Measurements from ENCODE around the gene MYBPHL.

The MYBPHL gene

DNA sequence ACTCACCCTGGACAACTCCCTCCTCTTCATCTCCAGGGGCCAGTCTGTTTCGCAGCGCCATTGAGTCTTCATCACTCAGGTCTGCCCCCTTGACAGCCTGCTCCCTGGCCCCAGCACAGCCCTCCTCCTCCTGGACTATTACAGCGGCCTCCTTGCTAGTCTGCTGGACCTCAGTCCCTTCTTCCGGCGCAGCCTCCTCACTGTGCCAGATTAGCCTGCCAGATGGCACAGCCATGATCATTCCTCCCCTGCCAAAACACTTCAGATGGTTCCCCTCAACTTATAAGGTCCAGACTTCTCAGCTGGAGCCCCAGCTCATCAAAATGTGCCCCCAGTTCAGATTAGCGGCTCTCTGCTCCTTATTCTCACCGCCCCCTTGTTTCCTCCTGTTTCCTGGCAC, 64.4 kb downstream of the MYBPHL start:
- no peak overlapping the region for H3K4me3 ChIP-seq (ENCODE audit: low read length in 2 of 2)
- H3K79me1 ChIP-seq (ENCODE audit: low read depth, low read length) = no peaks in the 10 kb centered on the region
- H2BK5ac ChIP-seq (ENCODE audit: low read length) = no peak overlapping the region
- no peak overlapping the region for H3K23ac ChIP-seq (ENCODE audit: low read depth, low read length, poor library complexity)
- H2AFZ ChIP-seq (ENCODE audit: low read length) = no peak overlapping the region
- DNase-seq (ENCODE audit: low spot score) = no peak
- H3K4me1 ChIP-seq (ENCODE audit: control insufficient read depth in 2 of 2, insufficient read depth in 1 of 2, low read depth in 1 of 2, low read length in 2 of 2) = peaks cover 15 to 26% of the 10 kb centered on the region in 2 donors
- no peak overlapping the region for H2AK5ac ChIP-seq (ENCODE audit: low read depth, low read length)
- H4K91ac ChIP-seq (ENCODE audit: low read depth, low read length, poor library complexity) = no peak overlapping the region
- no peak overlapping the region for H3K4ac ChIP-seq (ENCODE audit: low read length)
- no peak overlapping the region for H4K8ac ChIP-seq (ENCODE audit: low read depth, low read length)
- peaks cover 12 to 30% of the 10 kb centered on the region in 2 donors for H3K36me3 ChIP-seq (replicated peaks in 1 of 2; ENCODE audit: control insufficient read depth in 2 of 2, insufficient read depth in 2 of 2, low read length in 2 of 2)
- H2BK15ac ChIP-seq (ENCODE audit: low read length) = no peak overlapping the region
- H3K9me3 ChIP-seq (replicated peaks in 1 of 2; ENCODE audit: control insufficient read depth in 2 of 2, insufficient read depth in 1 of 2, low read depth in 1 of 2, low read length in 2 of 2) = no peaks in the 10 kb centered on the region
- no CpG with 5 or more reads among the region's 7 CpGs for WGBS, 2 donors (ENCODE audit: extremely low coverage in 2 of 2, insufficient read length in 2 of 2, insufficient replicate concordance in 1 of 2)
- no peak overlapping the region for H3K4me2 ChIP-seq (ENCODE audit: insufficient read depth, low read length, poor library complexity, severe bottlenecking)
- H3K14ac ChIP-seq (ENCODE audit: low read length) = no peak overlapping the region
- peak overlapping the region; percentile 5 for H3K18ac ChIP-seq (ENCODE audit: low read length)
- no peak overlapping the region for H2BK120ac ChIP-seq (ENCODE audit: low read depth, low read length)
- H3K27ac ChIP-seq (replicated peaks; ENCODE audit: low read length) = no peak overlapping the region
- H3K27me3 ChIP-seq (ENCODE audit: control insufficient read depth in 3 of 3, insufficient read depth in 3 of 3, low read depth in 1 of 3, low read length in 3 of 3) = no peaks in the 10 kb centered on the region
- no peak overlapping the region for H2BK12ac ChIP-seq (ENCODE audit: low read length)
- H3K9ac ChIP-seq (ENCODE audit: low read depth, low read length, poor library complexity) = no peak overlapping the region

Measured in neuronal stem cell (in vitro differentiated cells).